PC-9 (cell line): ENCODE results near the gene DSG2.

Source experiments
- EZH2 ChIP-seq: fragments of 200-600 bp; sonication (generic); IDR thresholded peaks from 2 replicates; pipeline ENCODE4 v1.8.0; 2017; ENCODE audit warnings: antibody characterized with exemption, low read depth
- TF ChIP-seq, protein P1 (sequence below): fragments of 200-600 bp; sonication (generic); conservative IDR thresholded peaks from 2 replicates; pipeline ENCODE4 v1.6.1; 2017; ENCODE audit warnings: mixed run types, antibody characterized with exemption, mild to moderate bottlenecking, moderate library complexity

DNA sequence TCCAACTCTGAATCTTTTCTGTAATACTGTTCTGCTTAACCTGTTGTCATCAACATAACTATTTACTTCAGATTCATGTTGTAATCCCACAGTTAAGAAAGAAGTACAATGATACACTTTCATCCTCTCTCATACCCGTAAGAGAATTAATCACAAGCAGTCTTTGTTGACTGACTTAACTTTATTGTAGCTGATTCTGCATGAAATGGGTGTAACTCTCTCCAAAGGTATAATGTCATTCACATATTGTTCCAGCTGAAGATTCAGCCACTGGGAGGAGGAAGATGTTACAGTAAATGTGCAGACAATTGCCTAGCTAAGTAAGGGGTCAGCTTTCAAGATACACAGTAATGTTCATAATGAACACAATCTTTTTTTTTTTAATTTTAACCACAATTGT is 13.5 kb upstream of the DSG2 start:
- TF ChIP-seq, protein P1, sequence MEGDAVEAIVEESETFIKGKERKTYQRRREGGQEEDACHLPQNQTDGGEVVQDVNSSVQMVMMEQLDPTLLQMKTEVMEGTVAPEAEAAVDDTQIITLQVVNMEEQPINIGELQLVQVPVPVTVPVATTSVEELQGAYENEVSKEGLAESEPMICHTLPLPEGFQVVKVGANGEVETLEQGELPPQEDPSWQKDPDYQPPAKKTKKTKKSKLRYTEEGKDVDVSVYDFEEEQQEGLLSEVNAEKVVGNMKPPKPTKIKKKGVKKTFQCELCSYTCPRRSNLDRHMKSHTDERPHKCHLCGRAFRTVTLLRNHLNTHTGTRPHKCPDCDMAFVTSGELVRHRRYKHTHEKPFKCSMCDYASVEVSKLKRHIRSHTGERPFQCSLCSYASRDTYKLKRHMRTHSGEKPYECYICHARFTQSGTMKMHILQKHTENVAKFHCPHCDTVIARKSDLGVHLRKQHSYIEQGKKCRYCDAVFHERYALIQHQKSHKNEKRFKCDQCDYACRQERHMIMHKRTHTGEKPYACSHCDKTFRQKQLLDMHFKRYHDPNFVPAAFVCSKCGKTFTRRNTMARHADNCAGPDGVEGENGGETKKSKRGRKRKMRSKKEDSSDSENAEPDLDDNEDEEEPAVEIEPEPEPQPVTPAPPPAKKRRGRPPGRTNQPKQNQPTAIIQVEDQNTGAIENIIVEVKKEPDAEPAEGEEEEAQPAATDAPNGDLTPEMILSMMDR = no peak
- no peak for TF ChIP-seq EZH2
